GM21360 (cell line): Measurements from ENCODE around the gene PSME3IP1.

Source experiments
- ATAC-seq: cut with Tn5 transposase; IDR thresholded peaks from one replicate; pipeline ENCODE4 v1.9.1; 2021; ENCODE audit warnings: mild to moderate bottlenecking, moderate library complexity; ENCODE audit not compliant: unreplicated experiment

The PSME3IP1 gene

GRCh38 chr16:57102888-57103851 lies 82.7 kb downstream of the PSME3IP1 start:
- ATAC-seq: no peak
